C4-2B (cell line): ENCODE results near the gene PTCH1.

Experiments used
- CTCF ChIP-seq: fragments of 450-650 bp; conservative IDR thresholded peaks from 2 replicates; pipeline ENCODE4 v1.5.1; 2017; ENCODE audit warnings: mild to moderate bottlenecking
- ZFX ChIP-seq: fragments of 450-650 bp; IDR thresholded peaks from 2 replicates; pipeline ENCODE4 v1.6.1; 2017

GRCh38 chr9:95422650-95423049, 94.1 kb downstream of the PTCH1 start:
- TF ChIP-seq CTCF (no peak), ZFX (no peak)
